IPS DF 6.9 (cell line): ENCODE data around the gene TEX35.

ENCODE experiments used
- DNase-seq: peaks from one replicate; pipeline ENCODE4 v3.0.0-alpha.2; 2013; ENCODE audit warnings: low read depth, low spot score
- H3K27ac ChIP-seq: one replicate; pipeline ENCODE4 v1.5.1; 2013; ENCODE audit warnings: low read length, control low read depth
- H3K27me3 ChIP-seq: 2 replicates; pipeline ENCODE4 v1.6.1; 2013; ENCODE audit warnings: mild to moderate bottlenecking, low read length; ENCODE audit not compliant: control insufficient read depth, insufficient read depth
- H3K36me3 ChIP-seq: 2 replicates; pipeline ENCODE4 v1.6.1; 2013; ENCODE audit warnings: low read length; ENCODE audit not compliant: control insufficient read depth, insufficient read depth
- H3K4me1 ChIP-seq: 2 replicates; pipeline ENCODE4 v1.6.1; 2013; ENCODE audit warnings: low read length; ENCODE audit not compliant: control insufficient read depth, insufficient read depth
- H3K4me3 ChIP-seq: 2 replicates; pipeline ENCODE4 v1.5.1; 2013; ENCODE audit warnings: mild to moderate bottlenecking, low read length
- H3K9me3 ChIP-seq: 2 replicates; pipeline ENCODE4 v1.6.1; 2013; ENCODE audit warnings: low read length, inconsistent platforms; ENCODE audit not compliant: control insufficient read depth, insufficient read depth
- WGBS: extraction: QIAGEN DNeasy Blood & Tissue Kit; methylation state at CpG from one replicate; pipeline ENCODE4 v1.1.7; 2013; ENCODE audit warnings: mixed read lengths, missing lambda C conversion rate; ENCODE audit not compliant: insufficient read length, insufficient coverage; 5-methylcytosine and 5-hydroxymethylcytosine counted together

Gene TEX35

DNA sequence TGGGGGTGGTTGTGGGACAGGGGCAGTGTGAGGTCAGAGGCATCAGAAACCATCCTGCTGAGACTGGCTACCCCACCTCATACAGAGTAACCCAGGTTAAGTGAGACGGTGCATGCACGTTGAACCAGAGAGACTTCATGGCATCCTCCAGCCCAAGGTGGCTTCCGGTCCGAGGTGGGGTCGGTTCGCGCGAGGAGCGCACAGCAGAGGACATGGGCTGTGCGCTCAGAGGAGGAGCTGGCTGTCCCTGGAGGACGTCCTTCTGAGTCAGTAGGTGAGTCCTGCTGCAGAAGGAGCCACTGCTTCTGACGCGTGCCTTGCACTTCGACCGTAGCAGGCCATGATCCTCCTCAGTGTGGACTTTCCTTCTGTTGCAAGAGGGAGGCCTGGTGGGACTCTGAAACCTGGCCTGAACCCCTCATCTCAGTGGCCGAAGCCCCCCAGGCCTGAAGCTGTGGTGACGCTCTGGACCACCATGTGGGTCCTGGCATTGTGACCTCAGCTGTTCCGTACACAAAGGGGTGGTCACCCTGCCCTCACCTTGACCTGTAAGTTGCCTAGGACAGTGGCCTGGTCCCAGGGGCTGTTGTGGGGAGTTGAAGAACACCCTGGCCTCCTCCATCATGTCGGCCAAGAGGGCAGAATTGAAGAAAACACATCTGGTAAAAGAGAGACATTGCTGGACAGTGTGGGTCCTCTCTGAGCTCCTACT is at the start of gene TEX35:
Gene TEX35 (plus strand): TSS at position 544 of the 712 bp plus-strand sequence. CDS start 80 bp downstream, at position 624.
- Histone ChIP-seq H3K27ac (no peak within 1 kb of the TSS), H3K27me3 (no peaks in the 10 kb centered on the region), H3K4me3 (no peak within 1 kb of the TSS), H3K4me1 (no peaks in the 10 kb centered on the region), H3K36me3 (no peaks in the 10 kb centered on the region), H3K9me3 (no peaks in the 10 kb centered on the region)
- DNase-seq, result no peak
- WGBS, result no CpG with 5 or more reads among the region's 19 CpGs

DNA sequence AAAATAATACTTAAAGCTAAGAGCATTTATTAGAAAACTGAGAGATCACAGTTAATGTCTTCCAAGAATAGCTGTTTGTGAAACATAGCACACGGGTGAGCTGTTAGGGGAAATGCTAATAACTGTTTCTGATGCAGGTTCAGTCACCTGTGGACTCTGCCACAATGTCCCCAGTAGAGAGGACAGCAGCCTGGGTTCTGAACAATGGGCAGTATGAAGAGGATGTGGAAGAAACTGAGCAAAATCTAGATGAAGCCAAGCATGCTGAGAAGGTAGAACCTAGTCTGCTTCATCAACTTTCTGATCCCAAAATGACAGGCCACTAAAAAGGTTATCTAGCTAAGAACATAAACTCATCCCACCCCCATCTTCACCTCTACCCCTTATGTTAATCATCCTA is 48.8 kb upstream of the TEX35 start:
- no peak overlapping the region for H3K27ac ChIP-seq
- DNase-seq, result no peak
- WGBS, result no CpG with 5 or more reads among the region's 1 CpG

GRCh38 chr1:178464566-178464965 is 48.3 kb upstream of the TEX35 start:
- Histone ChIP-seq H3K36me3 (peaks cover 7% of the 10 kb centered on the region; the same call in 1 of the 2 replicates), H3K27me3 (no peaks in the 10 kb centered on the region), H3K9me3 (no peaks in the 10 kb centered on the region), H3K4me1 (no peaks in the 10 kb centered on the region), H3K27ac (no peak overlapping the region), H3K4me3 (no peak overlapping the region)
- DNase-seq, result no peak

More for the DNA sequence above, 48.8 kb upstream of the TEX35 start:
- Histone ChIP-seq H3K9me3 (no peaks in the 10 kb centered on the region), H3K4me1 (no peaks in the 10 kb centered on the region), H3K4me3 (no peak overlapping the region), H3K27me3 (no peaks in the 10 kb centered on the region), H3K36me3 (peaks cover 7% of the 10 kb centered on the region; the same call in 1 of the 2 replicates)

DNA sequence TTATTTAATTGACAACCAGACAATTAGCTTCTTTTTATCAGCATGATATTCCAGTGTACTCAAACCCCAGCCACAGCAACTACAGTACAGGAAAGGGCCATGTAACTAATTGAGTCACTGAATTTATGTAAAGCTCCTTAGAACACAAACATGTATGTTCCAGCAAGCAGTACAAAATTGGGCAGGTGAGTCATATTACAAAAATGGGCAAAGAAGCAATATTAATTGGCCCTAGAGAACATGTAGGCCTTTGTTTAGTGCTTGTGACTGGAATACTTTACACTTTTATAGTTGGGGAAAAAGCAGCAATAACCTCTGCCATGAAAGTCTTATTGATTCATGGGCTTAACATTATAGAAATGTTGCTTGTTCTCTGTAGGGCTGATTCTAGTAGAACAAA is 47.9 kb upstream of the TEX35 start:
- Histone ChIP-seq H3K9me3 (no peaks in the 10 kb centered on the region), H3K4me1 (no peaks in the 10 kb centered on the region), H3K27ac (no peak overlapping the region), H3K36me3 (peaks cover 7% of the 10 kb centered on the region; the same call in 1 of the 2 replicates), H3K27me3 (no peaks in the 10 kb centered on the region), H3K4me3 (no peak overlapping the region)
- DNase-seq, result no peak

- Histone ChIP-seq H3K27ac (no peak overlapping the region), H3K4me3 (no peak overlapping the region), H3K9me3 (no peaks in the 10 kb centered on the region), H3K4me1 (no peaks in the 10 kb centered on the region), H3K27me3 (no peaks in the 10 kb centered on the region), H3K36me3 (peaks cover 7% of the 10 kb centered on the region; the same call in 1 of the 2 replicates)
- DNase-seq, result no peak
Observed at GRCh38 chr1:178467837-178468236, 45.1 kb upstream of the TEX35 start.

DNA sequence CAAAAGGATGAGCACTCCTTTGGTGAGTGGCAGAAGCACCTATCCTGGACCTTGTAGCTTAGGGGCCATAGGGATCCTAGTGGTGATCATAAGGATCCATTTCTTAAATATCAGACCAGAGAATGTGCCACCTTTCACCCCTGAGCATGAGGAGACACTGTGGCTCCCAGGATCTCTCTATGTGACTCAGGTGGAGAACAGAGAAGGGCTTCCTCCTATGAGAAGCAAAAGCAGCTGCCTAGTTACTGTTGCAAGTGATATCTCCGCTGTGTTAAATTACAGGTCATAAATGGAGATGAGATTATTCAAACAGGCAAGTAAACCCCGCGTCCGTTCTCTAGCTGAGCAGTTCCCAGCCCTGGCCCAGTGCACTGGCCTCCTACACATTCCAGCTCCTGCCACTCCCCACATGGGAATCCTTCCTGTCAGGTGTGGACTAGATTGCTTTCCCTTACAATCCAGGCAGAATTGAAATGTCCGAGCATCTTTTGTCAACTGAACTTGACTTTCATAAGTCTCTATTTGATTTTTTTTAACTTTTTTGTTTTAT is 42.4 kb upstream of the TEX35 start:
- Histone ChIP-seq H3K27ac (no peak overlapping the region), H3K4me3 (no peak overlapping the region), H3K27me3 (no peaks in the 10 kb centered on the region), H3K9me3 (no peaks in the 10 kb centered on the region), H3K36me3 (peaks cover 12% of the 10 kb centered on the region; the same call in 1 of the 2 replicates), H3K4me1 (no peaks in the 10 kb centered on the region)
- WGBS, result no CpG with 5 or more reads among the region's 5 CpGs
- DNase-seq, result no peak

DNA sequence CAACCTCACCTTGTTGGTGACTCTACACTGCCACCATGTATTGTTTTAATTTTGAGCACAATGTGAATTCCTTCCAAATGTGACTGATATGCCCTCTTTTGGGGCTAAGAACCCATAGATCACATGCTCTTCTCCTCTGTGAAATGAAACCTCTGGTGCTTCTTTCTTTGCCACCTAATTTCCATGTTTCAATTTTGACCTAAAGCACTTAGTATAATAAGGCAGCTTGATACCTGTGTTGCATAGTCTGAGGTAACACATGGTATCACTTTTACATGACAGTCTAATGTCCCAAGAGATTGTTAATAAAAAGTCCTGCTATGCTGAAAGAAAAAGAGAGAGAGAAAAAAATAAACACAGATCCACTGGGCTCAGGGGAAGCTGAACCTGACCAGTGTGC is 40.4 kb upstream of the TEX35 start:
- no peak for DNase-seq
- peaks cover 9% of the 10 kb centered on the region; the same call in 1 of the 2 replicates for H3K36me3 ChIP-seq
- no peak overlapping the region for H3K4me3 ChIP-seq

DNA sequence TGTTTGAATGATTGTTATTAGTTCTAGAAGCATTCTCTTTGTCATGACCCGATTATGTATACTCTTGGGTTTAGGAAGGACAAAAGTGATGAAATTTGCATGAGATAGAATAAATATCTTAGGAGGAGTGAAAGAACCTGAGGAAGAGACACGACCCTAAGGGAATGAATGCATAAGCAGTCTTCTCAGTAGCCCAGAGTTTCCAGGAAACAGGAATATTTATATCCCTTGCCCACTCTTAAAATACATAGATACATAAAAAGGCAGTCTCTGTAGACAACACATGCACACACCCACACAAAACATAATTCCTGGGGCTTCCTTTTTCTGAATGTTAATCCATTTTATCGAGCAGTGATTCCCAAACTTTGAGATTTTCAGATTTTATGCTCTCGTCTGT is 35.5 kb upstream of the TEX35 start:
- Histone ChIP-seq H3K4me3 (no peak overlapping the region), H3K27ac (no peak overlapping the region), H3K36me3 (0 out of 2 replicates have a peak, but pooled peaks cover 5% of the 10 kb centered on the region), H3K9me3 (no peaks in the 10 kb centered on the region), H3K4me1 (0 out of 2 replicates have a peak, but pooled peaks cover 1% of the 10 kb centered on the region), H3K27me3 (no peaks in the 10 kb centered on the region)
- no peak for DNase-seq
- no CpG with 5 or more reads among the region's 4 CpGs for WGBS

More for the DNA sequence above, 40.4 kb upstream of the TEX35 start:
- no peak overlapping the region for H3K27ac ChIP-seq
- H3K9me3 ChIP-seq, result no peaks in the 10 kb centered on the region
- no peaks in the 10 kb centered on the region for H3K27me3 ChIP-seq
- 0 out of 2 replicates have a peak, but pooled peaks cover 1% of the 10 kb centered on the region for H3K4me1 ChIP-seq

DNA sequence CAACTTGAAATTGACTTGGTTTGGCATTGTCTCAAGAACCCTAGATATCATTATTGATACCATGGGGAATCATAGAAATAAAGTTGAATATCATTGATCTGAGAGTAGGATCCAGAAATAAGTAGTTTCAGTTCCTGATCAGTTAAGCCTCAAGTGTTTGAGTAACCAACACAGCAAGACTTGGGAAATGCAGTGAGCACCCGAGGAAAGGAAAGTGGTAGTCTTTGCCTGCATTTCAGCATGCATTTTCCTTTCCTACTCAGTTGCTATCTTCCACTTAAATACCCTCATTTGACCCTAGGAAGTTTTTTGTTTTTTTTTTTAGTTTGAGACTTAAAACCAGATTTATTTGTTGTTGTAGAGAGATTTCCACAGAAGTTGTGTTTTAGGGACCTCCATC is 35.1 kb upstream of the TEX35 start:
- Histone ChIP-seq H3K36me3 (0 out of 2 replicates have a peak, but pooled peaks cover 5% of the 10 kb centered on the region), H3K27ac (no peak overlapping the region), H3K4me3 (no peak overlapping the region), H3K9me3 (no peaks in the 10 kb centered on the region), H3K27me3 (no peaks in the 10 kb centered on the region), H3K4me1 (0 out of 2 replicates have a peak, but pooled peaks cover 1% of the 10 kb centered on the region)
- WGBS, result no CpG with 5 or more reads among the region's 1 CpG
- DNase-seq, result no peak

- Histone ChIP-seq H3K4me3 (no peak overlapping the region), H3K4me1 (no peaks in the 10 kb centered on the region), H3K27ac (no peak overlapping the region), H3K27me3 (no peaks in the 10 kb centered on the region), H3K9me3 (no peaks in the 10 kb centered on the region), H3K36me3 (no peaks in the 10 kb centered on the region; the same call in 1 of the 2 replicates)
- no CpG with 5 or more reads among the region's 5 CpGs for WGBS
- no peak for DNase-seq
Observed at GRCh38 chr1:178483251-178483957, 29.5 kb upstream of the TEX35 start.
